Activated T-helper 1 cell treated with anti-CD3 and anti-CD28 coated beads, Interleukin-12 subunit alpha, Interleukin-12 subunit beta, Interleukin-2, Interleukin-4 antibody, amounts not matched to agents 30 ng/mL and 10 ng/mL and 1 ng/mL, durations not matched to agents 14 hours and 24 hours and 36 hours (primary cell): ENCODE results near the gene BEAN1. TPM values are rescaled to one million over a fixed set of nuclear protein-coding genes. Genes with fewer than 3 reads are reported as not detected.

ENCODE experiments used
- DNase-seq: peaks from one replicate; pipeline ENCODE4 v3.0.0; 2021; ENCODE audit warnings: low spot score
- H3K27ac Mint-ChIP-seq: one replicate; pipeline ENCODE4 v1.8.0; 2021; ENCODE audit warnings: mild to moderate bottlenecking, mixed read lengths
- H3K27me3 Mint-ChIP-seq: one replicate; pipeline ENCODE4 v1.8.0; 2022; ENCODE audit warnings: mild to moderate bottlenecking, moderate library complexity, mixed read lengths; ENCODE audit not compliant: insufficient read depth
- H3K36me3 Mint-ChIP-seq: one replicate; pipeline ENCODE4 v1.8.0; 2021; ENCODE audit warnings: low read depth, mixed read lengths
- H3K4me1 Mint-ChIP-seq: one replicate; pipeline ENCODE4 v1.8.0; 2021; ENCODE audit warnings: low read depth, mixed read lengths
- H3K4me3 Mint-ChIP-seq: one replicate; pipeline ENCODE4 v1.8.0; 2021; ENCODE audit warnings: mild to moderate bottlenecking, moderate library complexity, mixed read lengths
- H3K9me3 Mint-ChIP-seq: one replicate; pipeline ENCODE4 v1.8.0; 2021; ENCODE audit warnings: mixed read lengths
- intact Hi-C: fragments of 100-400 bp; cut with micrococcal nuclease; formaldehyde crosslinking; loops from one replicate; pipeline ENCODE4 v1.15.1; 2024
- total RNA-seq: library from RNA; stranded (reverse); gene quantifications from 2 replicates; pipeline ENCODE4 v1.2.3, GENCODE V29; 2022

The BEAN1 gene
- total RNA-seq, 1 donor from 2014 or later, result not detected

- Mint-ChIP-seq H3K36me3 (no peaks in the 10 kb centered on the region), H3K4me3 (no peak overlapping the region), H3K9me3 (peaks cover 4% of the 10 kb centered on the region), H3K4me1 (no peaks in the 10 kb centered on the region), H3K27ac (no peak overlapping the region), H3K27me3 (peaks cover 25% of the 10 kb centered on the region)
- intact Hi-C loops, result no loop called here
- DNase-seq, result no peak
Measured at GRCh38 chr16:66401610-66402009, 25.5 kb upstream of the BEAN1 start.

GRCh38 chr16:66402166-66402565, 24.9 kb upstream of the BEAN1 start:
- Mint-ChIP-seq H3K36me3 (no peaks in the 10 kb centered on the region), H3K9me3 (peaks cover 4% of the 10 kb centered on the region)

GRCh38 chr16:66402591-66403230, 24.4 kb upstream of the BEAN1 start:
- H3K9me3 Mint-ChIP-seq, result peaks cover 4% of the 10 kb centered on the region
- no peak for DNase-seq
- intact Hi-C loops, result no loop called here
- no peak overlapping the region for H3K27ac Mint-ChIP-seq
- peaks cover 7% of the 10 kb centered on the region for H3K4me1 Mint-ChIP-seq
- no peaks in the 10 kb centered on the region for H3K36me3 Mint-ChIP-seq
- H3K27me3 Mint-ChIP-seq, result peaks cover 22% of the 10 kb centered on the region
- no peak overlapping the region for H3K4me3 Mint-ChIP-seq

More at GRCh38 chr16:66402166-66402565, 24.9 kb upstream of the BEAN1 start:
- H3K27ac Mint-ChIP-seq, result no peak overlapping the region
- no peak overlapping the region for H3K4me3 Mint-ChIP-seq
- DNase-seq, result no peak
- peaks cover 4% of the 10 kb centered on the region for H3K4me1 Mint-ChIP-seq
- peaks cover 22% of the 10 kb centered on the region for H3K27me3 Mint-ChIP-seq
- intact Hi-C loops, result no loop called here

- Mint-ChIP-seq H3K4me3 (no peak overlapping the region), H3K9me3 (peaks cover 4% of the 10 kb centered on the region), H3K27ac (no peak overlapping the region), H3K4me1 (peaks cover 15% of the 10 kb centered on the region), H3K36me3 (no peaks in the 10 kb centered on the region), H3K27me3 (peaks cover 21% of the 10 kb centered on the region)
- intact Hi-C loops, result no loop called here
- no peak for DNase-seq
Measured at GRCh38 chr16:66403531-66404145, 23.5 kb upstream of the BEAN1 start.

- H3K4me1 Mint-ChIP-seq, result peaks cover 26% of the 10 kb centered on the region
- intact Hi-C loops, result loop anchor here (5.0 kb wide), 2 partner anchors 347 to 462 kb away; partner anchors contain the start of gene DYNC1LI2
- DNase-seq, result no peak
- H3K27ac Mint-ChIP-seq, result no peak overlapping the region
- H3K9me3 Mint-ChIP-seq, result peaks cover 4% of the 10 kb centered on the region
- peaks cover 3% of the 10 kb centered on the region for H3K36me3 Mint-ChIP-seq
- peaks cover 21% of the 10 kb centered on the region for H3K27me3 Mint-ChIP-seq
- no peak overlapping the region for H3K4me3 Mint-ChIP-seq
Measured at GRCh38 chr16:66405057-66405783, 21.9 kb upstream of the BEAN1 start.

- Mint-ChIP-seq H3K27ac (peak overlapping the region; percentile 25), H3K9me3 (peaks cover 12% of the 10 kb centered on the region), H3K4me1 (peaks cover 26% of the 10 kb centered on the region), H3K36me3 (peaks cover 7% of the 10 kb centered on the region), H3K27me3 (peaks cover 23% of the 10 kb centered on the region), H3K4me3 (peak overlapping the region; percentile 84)
- intact Hi-C loops, result loop anchor here (1.0 to 5.0 kb wide), 10 partner anchors 72 to 461 kb away; partner anchors contain the start of genes CKLF, CMTM3 and DYNC1LI2
- DNase-seq, result peak; percentile 77
Measured at GRCh38 chr16:66406534-66407221, 20.4 kb upstream of the BEAN1 start.

- peaks cover 8% of the 10 kb centered on the region for H3K36me3 Mint-ChIP-seq
Measured at GRCh38 chr16:66408163-66409048, 18.7 kb upstream of the BEAN1 start.

GRCh38 chr16:66409156-66409555, 17.9 kb upstream of the BEAN1 start:
- peak overlapping the region; percentile 89 for H3K27ac Mint-ChIP-seq

More at GRCh38 chr16:66408163-66409048, 18.7 kb upstream of the BEAN1 start:
- Mint-ChIP-seq H3K27me3 (peaks cover 23% of the 10 kb centered on the region), H3K9me3 (peaks cover 19% of the 10 kb centered on the region), H3K4me3 (peak overlapping the region; percentile 84), H3K27ac (peak overlapping the region; percentile 89), H3K4me1 (peaks cover 26% of the 10 kb centered on the region)
- intact Hi-C loops, result loop anchor here (2.0 to 5.0 kb wide), 3 partner anchors 18 to 459 kb away; partner anchors contain the start of genes BEAN1 and DYNC1LI2
- no peak for DNase-seq

GRCh38 chr16:66412182-66412581, 14.9 kb upstream of the BEAN1 start:
- H3K27me3 Mint-ChIP-seq, result peaks cover 4% of the 10 kb centered on the region
- H3K27ac Mint-ChIP-seq, result no peak overlapping the region
- H3K4me1 Mint-ChIP-seq, result peaks cover 25% of the 10 kb centered on the region
- intact Hi-C loops, result no loop called here
- H3K4me3 Mint-ChIP-seq, result no peak overlapping the region
- H3K9me3 Mint-ChIP-seq, result peaks cover 25% of the 10 kb centered on the region
- DNase-seq, result no peak
- H3K36me3 Mint-ChIP-seq, result peaks cover 8% of the 10 kb centered on the region

More at GRCh38 chr16:66409156-66409555, 17.9 kb upstream of the BEAN1 start:
- Mint-ChIP-seq H3K4me3 (peak overlapping the region; percentile 84), H3K9me3 (peaks cover 22% of the 10 kb centered on the region), H3K27me3 (peaks cover 21% of the 10 kb centered on the region), H3K36me3 (peaks cover 8% of the 10 kb centered on the region), H3K4me1 (peaks cover 26% of the 10 kb centered on the region)
- intact Hi-C loops, result loop anchor here (2.0 to 5.0 kb wide), 3 partner anchors 18 to 458 kb away; partner anchors contain the start of genes BEAN1 and DYNC1LI2
- no peak for DNase-seq

- peaks cover 4% of the 10 kb centered on the region for H3K27me3 Mint-ChIP-seq
Measured at GRCh38 chr16:66414891-66415290, 12.2 kb upstream of the BEAN1 start.

GRCh38 chr16:66416136-66416535, 11.0 kb upstream of the BEAN1 start:
- peaks cover 8% of the 10 kb centered on the region for H3K27me3 Mint-ChIP-seq
- H3K4me3 Mint-ChIP-seq, result no peak overlapping the region
- H3K4me1 Mint-ChIP-seq, result peaks cover 21% of the 10 kb centered on the region
- no peak overlapping the region for H3K27ac Mint-ChIP-seq
- no peak for DNase-seq
- H3K9me3 Mint-ChIP-seq, result peaks cover 22% of the 10 kb centered on the region
- intact Hi-C loops, result no loop called here
- H3K36me3 Mint-ChIP-seq, result peaks cover 3% of the 10 kb centered on the region

More at GRCh38 chr16:66414891-66415290, 12.2 kb upstream of the BEAN1 start:
- intact Hi-C loops, result no loop called here
- H3K27ac Mint-ChIP-seq, result no peak overlapping the region
- H3K9me3 Mint-ChIP-seq, result peaks cover 25% of the 10 kb centered on the region
- no peak for DNase-seq
- H3K4me3 Mint-ChIP-seq, result no peak overlapping the region
- H3K4me1 Mint-ChIP-seq, result peaks cover 22% of the 10 kb centered on the region
- peaks cover 5% of the 10 kb centered on the region for H3K36me3 Mint-ChIP-seq
